22Rv1 (cell line): Measurements from ENCODE around the gene EPHA6.

ENCODE experiments used
- ZFX ChIP-seq: fragments of 450-650 bp; IDR thresholded peaks from 2 replicates; pipeline ENCODE4 v1.6.1; 2017; ENCODE audit warnings: antibody characterized with exemption, borderline replicate concordance
- TF ChIP-seq, protein P1 (sequence below): fragments of 450-650 bp; IDR thresholded peaks from 2 replicates; pipeline ENCODE4 v1.5.1; 2017; ENCODE audit warnings: mild to moderate bottlenecking

DNA sequence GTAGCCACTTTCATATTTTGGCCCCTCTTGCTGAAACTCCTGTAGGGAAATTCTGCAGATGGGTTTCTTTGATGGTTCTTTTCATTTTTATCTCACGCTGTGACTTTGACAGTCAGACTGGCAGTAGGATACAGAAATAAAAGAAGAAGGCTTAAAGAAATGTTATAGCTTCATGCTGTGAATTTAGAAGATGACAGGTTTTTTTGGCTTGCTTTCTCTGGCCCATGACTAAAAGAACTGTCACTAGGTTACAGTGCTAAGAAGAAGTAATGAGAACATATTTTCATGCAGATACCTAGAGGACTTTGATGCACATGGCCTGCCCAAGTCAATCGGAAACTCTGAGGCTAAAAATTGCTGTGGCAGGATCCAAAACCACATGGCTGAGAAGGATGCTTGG is 334.5 kb downstream of the EPHA6 start:
- TF ChIP-seq, protein P1, sequence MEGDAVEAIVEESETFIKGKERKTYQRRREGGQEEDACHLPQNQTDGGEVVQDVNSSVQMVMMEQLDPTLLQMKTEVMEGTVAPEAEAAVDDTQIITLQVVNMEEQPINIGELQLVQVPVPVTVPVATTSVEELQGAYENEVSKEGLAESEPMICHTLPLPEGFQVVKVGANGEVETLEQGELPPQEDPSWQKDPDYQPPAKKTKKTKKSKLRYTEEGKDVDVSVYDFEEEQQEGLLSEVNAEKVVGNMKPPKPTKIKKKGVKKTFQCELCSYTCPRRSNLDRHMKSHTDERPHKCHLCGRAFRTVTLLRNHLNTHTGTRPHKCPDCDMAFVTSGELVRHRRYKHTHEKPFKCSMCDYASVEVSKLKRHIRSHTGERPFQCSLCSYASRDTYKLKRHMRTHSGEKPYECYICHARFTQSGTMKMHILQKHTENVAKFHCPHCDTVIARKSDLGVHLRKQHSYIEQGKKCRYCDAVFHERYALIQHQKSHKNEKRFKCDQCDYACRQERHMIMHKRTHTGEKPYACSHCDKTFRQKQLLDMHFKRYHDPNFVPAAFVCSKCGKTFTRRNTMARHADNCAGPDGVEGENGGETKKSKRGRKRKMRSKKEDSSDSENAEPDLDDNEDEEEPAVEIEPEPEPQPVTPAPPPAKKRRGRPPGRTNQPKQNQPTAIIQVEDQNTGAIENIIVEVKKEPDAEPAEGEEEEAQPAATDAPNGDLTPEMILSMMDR, result no peak
- TF ChIP-seq ZFX, result no peak
